GM12878 (cell line): Measurements from ENCODE around the gene SOWAHC. TPM values are rescaled to one million over a fixed set of nuclear protein-coding genes. Genes with fewer than 3 reads are reported as not detected.

Experiments
- ATAC-seq: fragments of 200-7000 bp; cut with Tn5 transposase; 3 replicates; pipeline ENCODE4 v1.9.1; 2020; ENCODE audit warnings: mild to moderate bottlenecking, moderate library complexity
- BruUV-seq: library from RNA; stranded (reverse); fragments of 400-500 nt; replicated peaks from 2 replicates; lab custom pipeline; 2021; lab: Mats Ljungman, UMichigan
- CTCF ChIA-PET: fragments of 300-600 bp; sonication (Branson Sonifier 250); formaldehyde crosslinking; extraction: SDS; loops from one replicate; lab custom pipeline; 2021; ENCODE audit warnings: inconsistent platforms; lab: Yijun Ruan, JAX
- POLR2A ChIA-PET: fragments of 350-600 bp; formaldehyde crosslinking; extraction: SDS; loops from one replicate; lab custom pipeline; 2021; ENCODE audit warnings: inconsistent platforms; lab: Charles Lee
- RAD21 ChIA-PET: fragments of 300-600 bp; sonication (Branson Sonifier 250); formaldehyde crosslinking; loops from one replicate; lab custom pipeline; 2023; ENCODE audit warnings: antibody characterized with exemption; ENCODE audit not compliant: unreplicated experiment; lab: Charles Lee
- SMC1A ChIA-PET: fragments of 300-600 bp; sonication (Branson Sonifier 250); formaldehyde crosslinking; loops from one replicate; lab custom pipeline; 2023; ENCODE audit not compliant: unreplicated experiment, uncharacterized antibody; lab: Charles Lee
- DNase-seq: peaks from one replicate; pipeline ENCODE4 v3.0.0-alpha.2; 2011; ENCODE audit warnings: low read depth, low spot score
- FAIRE-seq: peaks from 3 replicates; lab custom pipeline; 2011; peaks lifted over from hg19 to GRCh38; lab: Jason Lieb, UNC
- H2AFZ ChIP-seq: 2 replicates; pipeline ENCODE4 v1.6.0; 2011; ENCODE audit warnings: low read depth, low read length, control low read depth; ENCODE audit not compliant: control insufficient read depth
- H3K27ac ChIP-seq: 2 replicates; pipeline ENCODE4 v1.5.1; 2011; ENCODE audit warnings: control low read depth; ENCODE audit not compliant: control insufficient read depth, insufficient read depth
- H3K27me3 ChIP-seq, 2 experiments: replicated peaks in 1 of 2; 2 replicates each; pipeline versions ENCODE4 v1.6.0 to v1.6.1; 2011; ENCODE audit warnings: low read length in 1 of 2; ENCODE audit not compliant: control insufficient read depth in 2 of 2, insufficient read depth in 2 of 2
- H3K36me3 ChIP-seq, 2 experiments: 2 replicates each; pipeline ENCODE4 v1.5.1; 2011; ENCODE audit warnings: low read length in 1 of 2; ENCODE audit not compliant: control insufficient read depth in 2 of 2, insufficient read depth in 2 of 2
- H3K4me1 ChIP-seq: 2 replicates; pipeline ENCODE4 v1.6.1; 2011; ENCODE audit warnings: mild to moderate bottlenecking, low read length, moderate library complexity, mixed read lengths; ENCODE audit not compliant: control insufficient read depth, insufficient read depth
- H3K4me2 ChIP-seq: 2 replicates; pipeline ENCODE4 v1.6.0; 2011; ENCODE audit warnings: control low read depth; ENCODE audit not compliant: control insufficient read depth, insufficient read depth
- H3K4me3 ChIP-seq: fragments of 200-600 bp; sonication (generic); 2 replicates; pipeline ENCODE4 v1.5.1; 2016
- H3K79me2 ChIP-seq: 2 replicates; pipeline ENCODE4 v1.6.0; 2011; ENCODE audit warnings: low read length; ENCODE audit not compliant: control insufficient read depth, insufficient read depth
- H3K9ac ChIP-seq: 2 replicates; pipeline ENCODE4 v1.8.0; 2011; ENCODE audit warnings: low read length, control low read depth, mixed read lengths; ENCODE audit not compliant: control insufficient read depth, insufficient read depth
- H3K9me3 ChIP-seq: replicated peaks from 3 replicates; pipeline ENCODE4 v1.5.1; 2011; ENCODE audit warnings: mild to moderate bottlenecking, low read length; ENCODE audit not compliant: control insufficient read depth, insufficient read depth
- H4K20me1 ChIP-seq: 2 replicates; pipeline ENCODE4 v1.6.0; 2011; ENCODE audit not compliant: control insufficient read depth, insufficient read depth
- ATF7 ChIP-seq: fragments of 450-650 bp; IDR thresholded peaks from 2 replicates; pipeline ENCODE4 v1.6.1; 2016; ENCODE audit warnings: low read depth, mild to moderate bottlenecking
- CHD2 ChIP-seq: IDR thresholded peaks from 2 replicates; pipeline ENCODE4 v1.6.1; 2011; ENCODE audit warnings: low read depth, low read length, improper control_type of control experiment, borderline replicate concordance
- HDAC6 ChIP-seq: fragments of 200-600 bp; sonication (generic); IDR thresholded peaks from one replicate; pipeline ENCODE4 v1.8.0; 2017; ENCODE audit warnings: antibody characterized with exemption; ENCODE audit not compliant: unreplicated experiment
- KDM1A ChIP-seq: fragments of 200-600 bp; sonication (generic); IDR thresholded peaks from 2 replicates; pipeline ENCODE4 v1.6.1; 2016; ENCODE audit warnings: borderline replicate concordance
- KLF5 ChIP-seq: fragments of 450-650 bp; IDR thresholded peaks from 2 replicates; pipeline ENCODE4 v1.6.1; 2014; ENCODE audit warnings: mild to moderate bottlenecking; ENCODE audit not compliant: partially characterized antibody
- POLR2AphosphoS5 ChIP-seq: IDR thresholded peaks from 2 replicates; pipeline ENCODE4 v1.6.1; 2011; ENCODE audit warnings: mild to moderate bottlenecking, low read length, inconsistent platforms
- TCF7 ChIP-seq: IDR thresholded peaks from 2 replicates; pipeline ENCODE4 v1.6.1; 2014; ENCODE audit warnings: antibody characterized with exemption, borderline replicate concordance
- YBX1 ChIP-seq: fragments of 450-650 bp; IDR thresholded peaks from 2 replicates; pipeline ENCODE4 v1.6.1; 2016; ENCODE audit warnings: antibody characterized with exemption
- ZNF274 ChIP-seq: IDR thresholded peaks from one replicate; pipeline ENCODE4 v1.8.0; 2011; ENCODE audit not compliant: insufficient read length, insufficient read depth
- WGBS: methylation state at CpG from one replicate; pipeline ENCODE4 v1.1.6; 2016; ENCODE audit warnings: low lambda C conversion rate; ENCODE audit not compliant: insufficient replicate concordance, insufficient coverage; ENCODE audit errors: missing lambda C conversion rate; 5-methylcytosine and 5-hydroxymethylcytosine counted together
- in situ Hi-C: fragments of 300-500 bp; cut with MboI; formaldehyde crosslinking; loops from 9 replicates; pipeline ENCODE4 v1.14.3; 2018; ENCODE audit warnings: mixed read lengths
- intact Hi-C: fragments of 100-400 bp; cut with micrococcal nuclease; formaldehyde crosslinking; loops from one replicate; pipeline ENCODE4 v1.14.2; 2022; ENCODE audit not compliant: unreplicated experiment
- polyA plus RNA-seq, 11 experiments: library from polyadenylated mRNA; depleted of rRNA in 4 of 11; unstranded in 6 of 11; stranded (reverse) in 5 of 11; fragments of >200 nt; fragmentation: Nextera tagmentation in 4 of 11; fragmentation: Illumina TruSeq in 1 of 11; extraction: Ambion mirVana in 4 of 11; extraction: Trizol in 1 of 11; gene quantifications; 1 replicate in 1 of 11; 2 replicates in 10 of 11; pipeline versions ENCODE4 v1.2.1 to v1.2.3, GENCODE V29; 2011 to 2016; ENCODE audit warnings: inconsistent platforms in 2 of 11, missing spikeins in 2 of 11, low read depth in 1 of 11
- total RNA-seq, 4 experiments: library from RNA; depleted of rRNA in 3 of 4; stranded (reverse); fragments of >200 nt in 3 of 4; fragmentation: Illumina TruSeq in 1 of 4; extraction: Trizol in 1 of 4; gene quantifications; 2 replicates each; pipeline versions ENCODE4 v1.2.1 to v1.2.3, GENCODE V29; 2013 to 2021
- TF ChIP-seq, protein P1 (sequence below): fragments of 150-350 bp; IDR thresholded peaks from 2 replicates; pipeline ENCODE4 v1.6.1; 2016; ENCODE audit warnings: low read depth, low read length

SOWAHC gene
- total and polyA plus RNA-seq, 10 of the 15 experiments (the other 5 are each of a cell fraction or from before 2014, with no cell fraction given) = 0.48 to 2.6 (median 1.8) TPM

DNA sequence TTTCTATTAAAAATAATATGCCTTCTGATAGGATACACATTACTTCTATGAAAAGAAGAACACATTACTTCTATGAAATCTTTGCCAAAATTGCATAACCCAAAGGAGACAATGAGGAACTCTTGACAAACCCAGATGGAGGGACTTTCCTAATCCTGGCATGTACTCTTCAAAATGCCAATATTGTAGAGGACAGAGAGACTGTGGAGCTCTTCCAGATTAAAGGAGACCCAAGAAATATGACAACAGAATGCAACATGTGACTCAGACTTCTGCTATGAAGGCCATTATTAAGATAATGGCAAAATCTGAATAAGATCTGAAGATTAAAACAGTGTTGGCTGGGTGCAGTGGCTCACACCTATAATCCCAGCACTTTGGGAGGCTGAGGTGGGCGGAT is 22.2 kb downstream of the SOWAHC start:
- DNase-seq = no peak
- WGBS = 20% methylated on average over 1 of the region's 1 CpG
- Histone ChIP-seq H3K27me3 (no peaks in the 10 kb centered on the region), H3K4me3 (no peak overlapping the region), H3K9ac (no peak overlapping the region), H3K4me1 (peaks cover 32% of the 10 kb centered on the region), H3K27ac (peak overlapping the region; percentile 57; the same call in 1 of the 2 replicates), H3K4me2 (no peak overlapping the region), H2AFZ (no peak overlapping the region; the same call in 1 of the 2 replicates), H3K36me3 (no peaks in the 10 kb centered on the region), H4K20me1 (no peaks in the 10 kb centered on the region), H3K79me2 (no peaks in the 10 kb centered on the region), H3K9me3 (peaks cover 2% of the 10 kb centered on the region; the same call in 2 of the 3 replicates)
- BruUV-seq = no TSS peak
- ChIA-PET RAD21 (no interaction called here), SMC1A (no interaction called here), POLR2A (no interaction called here), CTCF (no interaction called here)
- ATAC-seq = no peak
- TF ChIP-seq YBX1 = no peak
- TF ChIP-seq POLR2AphosphoS5 = no peak
- no peak for TF ChIP-seq TCF7
- TF ChIP-seq, protein P1, sequence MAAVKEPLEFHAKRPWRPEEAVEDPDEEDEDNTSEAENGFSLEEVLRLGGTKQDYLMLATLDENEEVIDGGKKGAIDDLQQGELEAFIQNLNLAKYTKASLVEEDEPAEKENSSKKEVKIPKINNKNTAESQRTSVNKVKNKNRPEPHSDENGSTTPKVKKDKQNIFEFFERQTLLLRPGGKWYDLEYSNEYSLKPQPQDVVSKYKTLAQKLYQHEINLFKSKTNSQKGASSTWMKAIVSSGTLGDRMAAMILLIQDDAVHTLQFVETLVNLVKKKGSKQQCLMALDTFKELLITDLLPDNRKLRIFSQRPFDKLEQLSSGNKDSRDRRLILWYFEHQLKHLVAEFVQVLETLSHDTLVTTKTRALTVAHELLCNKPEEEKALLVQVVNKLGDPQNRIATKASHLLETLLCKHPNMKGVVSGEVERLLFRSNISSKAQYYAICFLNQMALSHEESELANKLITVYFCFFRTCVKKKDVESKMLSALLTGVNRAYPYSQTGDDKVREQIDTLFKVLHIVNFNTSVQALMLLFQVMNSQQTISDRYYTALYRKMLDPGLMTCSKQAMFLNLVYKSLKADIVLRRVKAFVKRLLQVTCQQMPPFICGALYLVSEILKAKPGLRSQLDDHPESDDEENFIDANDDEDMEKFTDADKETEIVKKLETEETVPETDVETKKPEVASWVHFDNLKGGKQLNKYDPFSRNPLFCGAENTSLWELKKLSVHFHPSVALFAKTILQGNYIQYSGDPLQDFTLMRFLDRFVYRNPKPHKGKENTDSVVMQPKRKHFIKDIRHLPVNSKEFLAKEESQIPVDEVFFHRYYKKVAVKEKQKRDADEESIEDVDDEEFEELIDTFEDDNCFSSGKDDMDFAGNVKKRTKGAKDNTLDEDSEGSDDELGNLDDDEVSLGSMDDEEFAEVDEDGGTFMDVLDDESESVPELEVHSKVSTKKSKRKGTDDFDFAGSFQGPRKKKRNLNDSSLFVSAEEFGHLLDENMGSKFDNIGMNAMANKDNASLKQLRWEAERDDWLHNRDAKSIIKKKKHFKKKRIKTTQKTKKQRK = no peak
- TF ChIP-seq ZNF274 = no peak
- TF ChIP-seq KDM1A = no peak
- TF ChIP-seq KLF5 = no peak
- TF ChIP-seq HDAC6 = no peak
- no peak for TF ChIP-seq CHD2
- TF ChIP-seq ATF7 = no peak
- intact Hi-C loops (no loop called here), in situ Hi-C loops (no loop called here)
- no peak for FAIRE-seq
